Astrocyte (in vitro differentiated cells and primary cell): Measurements from ENCODE around the gene SUPT5H. TPM values are rescaled to one million over a fixed set of nuclear protein-coding genes. Genes with fewer than 3 reads are reported as not detected.
A peak's percentile ranks its signal among the peaks of the same experiment; 100 is the strongest.

Experiments
- DNase-seq: peaks from one replicate; pipeline ENCODE4 v3.0.0-alpha.2; 2010; ENCODE audit warnings: low read depth
- FAIRE-seq: peaks from 2 replicates; lab custom pipeline; 2011; peaks lifted over from hg19 to GRCh38; lab: Jason Lieb, UNC
- H2AFZ ChIP-seq: 2 replicates; pipeline ENCODE4 v1.6.0; 2012; ENCODE audit warnings: low read depth, low read length, inconsistent platforms
- H3K27ac ChIP-seq: 2 replicates; pipeline ENCODE4 v1.5.1; 2011; ENCODE audit warnings: low read depth, low read length, inconsistent platforms
- H3K27me3 ChIP-seq: 2 replicates; pipeline ENCODE4 v1.6.0; 2011; ENCODE audit warnings: low read length, inconsistent platforms; ENCODE audit not compliant: insufficient read depth
- H3K36me3 ChIP-seq: 2 replicates; pipeline ENCODE4 v1.5.1; 2011; ENCODE audit warnings: low read length, inconsistent platforms; ENCODE audit not compliant: insufficient read depth
- H3K4me1 ChIP-seq: 2 replicates; pipeline ENCODE4 v1.5.1; 2011; ENCODE audit warnings: low read length, inconsistent platforms; ENCODE audit not compliant: insufficient read depth
- H3K4me2 ChIP-seq: 2 replicates; pipeline ENCODE4 v1.6.0; 2012; ENCODE audit warnings: low read length, inconsistent platforms
- H3K4me3 ChIP-seq: 2 replicates; pipeline ENCODE4 v1.5.1; 2011; ENCODE audit warnings: low read depth, mild to moderate bottlenecking, low read length, inconsistent platforms; ENCODE audit not compliant: insufficient read depth
- H3K79me2 ChIP-seq: 2 replicates; pipeline ENCODE4 v1.6.0; 2012; ENCODE audit warnings: mild to moderate bottlenecking, low read length, inconsistent platforms; ENCODE audit not compliant: insufficient read depth
- H3K9ac ChIP-seq: 2 replicates; pipeline ENCODE4 v1.6.0; 2012; ENCODE audit warnings: mild to moderate bottlenecking, low read length, inconsistent platforms
- H3K9me3 ChIP-seq: 2 replicates; pipeline ENCODE4 v1.5.1; 2012; ENCODE audit warnings: low read depth, mild to moderate bottlenecking, low read length, inconsistent platforms; ENCODE audit not compliant: insufficient read depth
- H4K20me1 ChIP-seq: 2 replicates; pipeline ENCODE4 v1.6.0; 2012; ENCODE audit warnings: low read length, inconsistent platforms; ENCODE audit not compliant: insufficient read depth
- H3K27ac Mint-ChIP-seq: one replicate; pipeline ENCODE4 v1.8.0; 2021; ENCODE audit warnings: mild to moderate bottlenecking, mixed read lengths; ENCODE audit not compliant: unreplicated experiment
- H3K27me3 Mint-ChIP-seq: one replicate; pipeline ENCODE4 v1.8.0; 2021; ENCODE audit warnings: low read depth, mixed read lengths; ENCODE audit not compliant: unreplicated experiment
- H3K36me3 Mint-ChIP-seq: one replicate; pipeline ENCODE4 v1.8.0; 2021; ENCODE audit warnings: low read depth, mixed read lengths; ENCODE audit not compliant: unreplicated experiment
- H3K4me1 Mint-ChIP-seq: one replicate; pipeline ENCODE4 v1.8.0; 2021; ENCODE audit warnings: low read depth, mixed read lengths; ENCODE audit not compliant: unreplicated experiment
- H3K4me3 Mint-ChIP-seq: one replicate; pipeline ENCODE4 v1.8.0; 2021; ENCODE audit warnings: mild to moderate bottlenecking, moderate library complexity, mixed read lengths; ENCODE audit not compliant: unreplicated experiment
- H3K9me3 Mint-ChIP-seq: one replicate; pipeline ENCODE4 v1.8.0; 2021; ENCODE audit warnings: mild to moderate bottlenecking, mixed read lengths; ENCODE audit not compliant: unreplicated experiment
- CTCF ChIP-seq: IDR thresholded peaks from 2 replicates; pipeline ENCODE4 v1.5.1; 2011; ENCODE audit warnings: low read depth, mild to moderate bottlenecking, inconsistent platforms, low read length, moderate library complexity; ENCODE audit not compliant: insufficient read depth
- EZH2 ChIP-seq: IDR thresholded peaks from 2 replicates; pipeline ENCODE4 v1.6.1; 2012; ENCODE audit warnings: mild to moderate bottlenecking, low read length, inconsistent platforms; ENCODE audit not compliant: insufficient read depth
- total RNA-seq: library from RNA; stranded (reverse); gene quantifications from 2 replicates; pipeline ENCODE4 v1.2.1, GENCODE V29; 2021

SUPT5H gene
- total RNA-seq, 1 donor from 2014 or later = 171 TPM

- Histone ChIP-seq H3K4me1 (peaks cover 15% of the 10 kb centered on the region), H3K79me2 (peaks cover 64% of the 10 kb centered on the region), H4K20me1 (peaks cover 64% of the 10 kb centered on the region), H3K27me3 (no peaks in the 10 kb centered on the region), H3K36me3 (peaks cover 18% of the 10 kb centered on the region), H3K9me3 (no peaks in the 10 kb centered on the region), H3K9ac (no peak overlapping the region), H3K4me2 (no peak overlapping the region), H3K27ac (no peak overlapping the region), H2AFZ (no peak overlapping the region), H3K4me3 (no peak overlapping the region)
- H3K27me3 Mint-ChIP-seq = no peaks in the 10 kb centered on the region
- H3K4me1 Mint-ChIP-seq = peaks cover 13% of the 10 kb centered on the region
- FAIRE-seq = no peak
- H3K4me3 Mint-ChIP-seq = no peak overlapping the region
- H3K36me3 Mint-ChIP-seq = peaks cover 19% of the 10 kb centered on the region
- no peaks in the 10 kb centered on the region for H3K9me3 Mint-ChIP-seq
- DNase-seq = no peak
- peak overlapping the region; percentile 34 for H3K27ac Mint-ChIP-seq
- TF ChIP-seq CTCF (no peak), EZH2 (no peak)
Measured at GRCh38 chr19:39417463-39418181, 27.8 kb upstream of the SUPT5H start.

GRCh38 chr19:39419003-39419402 lies 26.4 kb upstream of the SUPT5H start:
- Histone ChIP-seq H3K27ac (no peak overlapping the region), H3K9me3 (no peaks in the 10 kb centered on the region), H3K4me2 (no peak overlapping the region), H2AFZ (no peak overlapping the region), H3K27me3 (no peaks in the 10 kb centered on the region), H3K4me3 (no peak overlapping the region), H3K9ac (no peak overlapping the region), H4K20me1 (peaks cover 72% of the 10 kb centered on the region), H3K36me3 (peaks cover 22% of the 10 kb centered on the region), H3K4me1 (peaks cover 15% of the 10 kb centered on the region), H3K79me2 (peaks cover 58% of the 10 kb centered on the region)
- TF ChIP-seq CTCF (no peak), EZH2 (no peak)
- Mint-ChIP-seq H3K4me3 (no peak overlapping the region), H3K9me3 (no peaks in the 10 kb centered on the region), H3K36me3 (peaks cover 25% of the 10 kb centered on the region), H3K27ac (peak overlapping the region; percentile 18), H3K4me1 (peaks cover 12% of the 10 kb centered on the region), H3K27me3 (no peaks in the 10 kb centered on the region)
- no peak for DNase-seq
- no peak for FAIRE-seq

- peaks cover 36% of the 10 kb centered on the region for H3K36me3 Mint-ChIP-seq
- H3K4me3 Mint-ChIP-seq = no peak overlapping the region
- no peak overlapping the region for H3K4me3 ChIP-seq
- peaks cover 42% of the 10 kb centered on the region for H3K79me2 ChIP-seq
- FAIRE-seq (no peak), DNase-seq (no peak)
- no peak overlapping the region for H3K9ac ChIP-seq
- no peaks in the 10 kb centered on the region for H3K9me3 Mint-ChIP-seq
- H3K4me1 ChIP-seq = no peaks in the 10 kb centered on the region
- peaks cover 29% of the 10 kb centered on the region for H3K36me3 ChIP-seq
- no peaks in the 10 kb centered on the region for H3K9me3 ChIP-seq
- H3K27me3 ChIP-seq = no peaks in the 10 kb centered on the region
- H3K4me2 ChIP-seq = no peak overlapping the region
- H3K27ac ChIP-seq = no peak overlapping the region
- TF ChIP-seq EZH2 = no peak
- TF ChIP-seq CTCF = no peak
- no peaks in the 10 kb centered on the region for H3K4me1 Mint-ChIP-seq
- no peaks in the 10 kb centered on the region for H3K27me3 Mint-ChIP-seq
- no peak overlapping the region for H2AFZ ChIP-seq
- H4K20me1 ChIP-seq = peaks cover 70% of the 10 kb centered on the region
- H3K27ac Mint-ChIP-seq = no peak overlapping the region
Measured at GRCh38 chr19:39420769-39421168, 24.6 kb upstream of the SUPT5H start.
